Ovary (tissue), 3 donors: ENCODE data around the gene POLD1.

Experiments used
- EP300 ChIP-seq: sonication (generic); formaldehyde crosslinking; IDR thresholded peaks from one replicate; pipeline ENCODE4 v1.6.1; 2017; ENCODE audit warnings: antibody characterized with exemption
- POLR2A ChIP-seq: fragments of 450-650 bp; IDR thresholded peaks from one replicate; pipeline ENCODE4 v1.6.1; 2017; ENCODE audit warnings: antibody characterized with exemption, mild to moderate bottlenecking, moderate library complexity
- TF ChIP-seq, protein P1 (sequence below), 3 donors: fragments of 450-650 bp in 2 of 3; fragments of 200-600 bp in 1 of 3; IDR thresholded peaks; one replicate each; pipeline versions ENCODE4 v1.5.1 to v1.8.0; 2016 to 2022; ENCODE audit warnings: antibody characterized with exemption in 3 of 3, mild to moderate bottlenecking in 1 of 3
- donor health status: DM: no; HTN: no; CAD: no.

DNA sequence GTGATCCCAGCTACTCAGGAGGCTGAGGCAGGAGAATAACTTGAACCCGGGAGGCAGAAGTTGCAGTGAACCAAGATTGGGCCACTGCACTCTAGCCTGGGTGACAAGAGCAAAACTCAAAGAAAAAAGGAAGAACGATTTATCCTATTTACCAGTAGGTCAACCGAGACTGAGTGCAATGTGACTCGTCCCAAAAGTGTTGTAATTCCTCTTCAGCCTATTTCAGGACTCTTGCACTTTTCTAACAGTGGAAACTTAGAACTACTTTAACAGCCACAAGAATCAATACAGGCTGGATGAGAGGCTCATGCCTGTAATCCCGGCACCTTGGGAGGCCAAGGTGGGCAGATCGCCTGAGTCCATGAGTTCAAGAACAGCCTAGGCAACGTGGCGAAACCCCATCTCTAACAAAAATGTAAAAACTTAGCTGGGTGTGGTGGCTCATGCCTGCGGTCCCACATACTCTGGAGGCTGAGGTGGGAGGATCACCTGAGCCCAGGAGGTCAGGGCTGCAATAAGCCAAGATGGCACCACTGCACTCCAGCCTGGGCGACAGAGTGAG, 12.2 kb upstream of the POLD1 start:
- TF ChIP-seq POLR2A (no peak), EP300 (no peak)
- TF ChIP-seq, protein P1, sequence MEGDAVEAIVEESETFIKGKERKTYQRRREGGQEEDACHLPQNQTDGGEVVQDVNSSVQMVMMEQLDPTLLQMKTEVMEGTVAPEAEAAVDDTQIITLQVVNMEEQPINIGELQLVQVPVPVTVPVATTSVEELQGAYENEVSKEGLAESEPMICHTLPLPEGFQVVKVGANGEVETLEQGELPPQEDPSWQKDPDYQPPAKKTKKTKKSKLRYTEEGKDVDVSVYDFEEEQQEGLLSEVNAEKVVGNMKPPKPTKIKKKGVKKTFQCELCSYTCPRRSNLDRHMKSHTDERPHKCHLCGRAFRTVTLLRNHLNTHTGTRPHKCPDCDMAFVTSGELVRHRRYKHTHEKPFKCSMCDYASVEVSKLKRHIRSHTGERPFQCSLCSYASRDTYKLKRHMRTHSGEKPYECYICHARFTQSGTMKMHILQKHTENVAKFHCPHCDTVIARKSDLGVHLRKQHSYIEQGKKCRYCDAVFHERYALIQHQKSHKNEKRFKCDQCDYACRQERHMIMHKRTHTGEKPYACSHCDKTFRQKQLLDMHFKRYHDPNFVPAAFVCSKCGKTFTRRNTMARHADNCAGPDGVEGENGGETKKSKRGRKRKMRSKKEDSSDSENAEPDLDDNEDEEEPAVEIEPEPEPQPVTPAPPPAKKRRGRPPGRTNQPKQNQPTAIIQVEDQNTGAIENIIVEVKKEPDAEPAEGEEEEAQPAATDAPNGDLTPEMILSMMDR (IDR thresholded peaks at IDR 0.05) = no peak
